HEK293 (cell line): ENCODE results near the gene PGPEP1.

Experiments
- CTCF ChIA-PET: fragments of 350-600 bp; formaldehyde crosslinking; extraction: SDS; loops from one replicate; lab custom pipeline; 2021; ENCODE audit warnings: antibody characterized with exemption; lab: Yijun Ruan, JAX
- POLR2A ChIA-PET: fragments of 300-600 bp; formaldehyde crosslinking; extraction: SDS; loops from one replicate; lab custom pipeline; 2020; ENCODE audit warnings: antibody characterized with exemption, inconsistent platforms; lab: Yijun Ruan, JAX
- H3K27ac ChIP-seq: fragments of 200-500 bp; sonication (Bioruptor generic); 2 replicates; pipeline ENCODE4 v1.5.1; 2014; ENCODE audit warnings: low read depth, low read length, control low read depth, inconsistent platforms; ENCODE audit errors: extremely low read depth
- H3K36me3 ChIP-seq, 2 experiments: fragments of 200-500 bp in 1 of 2; sonication (Bioruptor generic) in 1 of 2; 1 replicate in 1 of 2; 2 replicates in 1 of 2; pipeline ENCODE4 v1.5.1; 2014 to 2017; ENCODE audit warnings: inconsistent platforms in 2 of 2, low read length in 2 of 2; ENCODE audit not compliant: control insufficient read depth in 2 of 2, insufficient read depth in 1 of 2
- H3K4me1 ChIP-seq: fragments of 200-500 bp; sonication (Bioruptor generic); 2 replicates; pipeline ENCODE4 v1.5.1; 2014; ENCODE audit warnings: mild to moderate bottlenecking, low read length, inconsistent platforms; ENCODE audit not compliant: control insufficient read depth, insufficient read depth
- H3K4me3 ChIP-seq: 2 replicates; pipeline ENCODE4 v1.5.1; 2011; ENCODE audit warnings: low read depth, mild to moderate bottlenecking, control low read depth, low read length, moderate library complexity
- H3K9me3 ChIP-seq: fragments of 200-500 bp; sonication (Bioruptor generic); 2 replicates; pipeline ENCODE4 v1.5.1; 2014; ENCODE audit warnings: low read depth, low read length, inconsistent platforms; ENCODE audit not compliant: control insufficient read depth, insufficient read depth
- AEBP2 ChIP-seq: fragments of 450-650 bp; formaldehyde crosslinking; IDR thresholded peaks from 2 replicates; pipeline ENCODE4 v1.5.1; 2016; ENCODE audit warnings: missing biosample characterization, missing genetic modification characterization, borderline replicate concordance
- IKZF3 ChIP-seq: fragments of 450-650 bp; IDR thresholded peaks from 2 replicates; pipeline ENCODE4 v1.5.0; 2018; ENCODE audit warnings: missing biosample characterization, mild to moderate bottlenecking, missing genetic modification characterization, moderate library complexity
- PBX3 ChIP-seq: sonication (generic); formaldehyde crosslinking; IDR thresholded peaks from 2 replicates; pipeline ENCODE4 v1.8.1; 2022; ENCODE audit warnings: mild to moderate bottlenecking, moderate library complexity, missing genetic modification reagents
- SP2 ChIP-seq: fragments of 450-650 bp; formaldehyde crosslinking; IDR thresholded peaks from 2 replicates; pipeline ENCODE4 v1.5.1; 2016; ENCODE audit warnings: missing biosample characterization, missing genetic modification characterization
- ZBTB48 ChIP-seq: fragments of 450-650 bp; formaldehyde crosslinking; IDR thresholded peaks from 2 replicates; pipeline ENCODE4 v1.5.1; 2016; ENCODE audit warnings: missing biosample characterization, missing genetic modification characterization
- ZFP37 ChIP-seq: fragments of 450-650 bp; formaldehyde crosslinking; IDR thresholded peaks from 2 replicates; pipeline ENCODE4 v1.5.1; 2016; ENCODE audit warnings: missing biosample characterization, missing genetic modification characterization
- ZIC2 ChIP-seq: fragments of 450-650 bp; formaldehyde crosslinking; IDR thresholded peaks from 2 replicates; pipeline ENCODE4 v1.5.1; 2016; ENCODE audit warnings: missing biosample characterization, missing genetic modification characterization
- ZNF184 ChIP-seq: fragments of 450-650 bp; IDR thresholded peaks from 2 replicates; pipeline ENCODE4 v1.5.1; 2018; ENCODE audit warnings: missing biosample characterization, mild to moderate bottlenecking, missing genetic modification characterization
- ZNF2 ChIP-seq: fragments of 450-650 bp; formaldehyde crosslinking; IDR thresholded peaks from 2 replicates; pipeline ENCODE4 v1.5.1; 2016; ENCODE audit warnings: missing biosample characterization, missing genetic modification characterization
- TF ChIP-seq, protein P1 (sequence below): fragments of 450-650 bp; formaldehyde crosslinking; IDR thresholded peaks from 2 replicates; pipeline ENCODE4 v1.5.1; 2016; ENCODE audit warnings: missing biosample characterization, missing genetic modification characterization
- TF ChIP-seq, protein P2 (sequence below): IDR thresholded peaks from 2 replicates; pipeline ENCODE4 v1.6.1; 2011; ENCODE audit warnings: mild to moderate bottlenecking, low read depth, low read length, borderline replicate concordance
- TF ChIP-seq, protein P3 (sequence below): fragments of 450-650 bp; formaldehyde crosslinking; IDR thresholded peaks from 2 replicates; pipeline ENCODE4 v1.5.1; 2017; ENCODE audit warnings: missing biosample characterization, missing genetic modification characterization
- TF ChIP-seq, protein P4 (sequence below): fragments of 450-650 bp; formaldehyde crosslinking; IDR thresholded peaks from 2 replicates; pipeline ENCODE4 v1.5.1; 2016; ENCODE audit warnings: missing biosample characterization, missing genetic modification characterization
- TF ChIP-seq, protein P5 (sequence below): fragments of 450-650 bp; formaldehyde crosslinking; IDR thresholded peaks from 2 replicates; pipeline ENCODE4 v1.5.1; 2016; ENCODE audit warnings: missing biosample characterization, missing genetic modification characterization

PGPEP1 gene

GRCh38 chr19:18321734-18322102 lies 18.7 kb upstream of the PGPEP1 start:
- CTCF ChIA-PET, result interaction anchor here (0.6 to 7.6 kb wide), 12 partner anchors 9 to 89 kb away, joined by 3 to 114 read pairs (median 6); partner anchors contain the start of gene JUND
- Histone ChIP-seq H3K4me3 (peak overlapping the region; percentile 92), H3K27ac (peak overlapping the region; percentile 84), H3K4me1 (peaks cover 7% of the 10 kb centered on the region), H3K9me3 (no peaks in the 10 kb centered on the region), H3K36me3 (peaks cover 0 to 15% of the 10 kb centered on the region in 2 experiments; a peak in 1 of 3 replicates)
- POLR2A ChIA-PET, result interaction anchor here (0.6 to 3.7 kb wide), 5 partner anchors 17 to 59 kb away, joined by 3 to 118 read pairs (median 15); partner anchors contain the start of gene JUND
- TF ChIP-seq ZIC2 (tag by site-specific recombination) (peak; percentile 27; the same call in 1 of the 2 replicates), ZFP37 (no peak)

GRCh38 chr19:18322318-18322758 lies 18.1 kb upstream of the PGPEP1 start:
- peak overlapping the region; percentile 84 for H3K27ac ChIP-seq
- ChIA-PET CTCF (interaction anchor here (0.6 to 7.6 kb wide), 14 partner anchors 10 to 170 kb away, joined by 3 to 114 read pairs (median 6); partner anchors contain the start of genes JUND and PIK3R2), POLR2A (interaction anchor here (0.6 to 3.7 kb wide), 7 partner anchors 16 to 77 kb away, joined by 3 to 118 read pairs (median 5); partner anchors contain the start of gene JUND)
- H3K4me1 ChIP-seq, result peaks cover 7% of the 10 kb centered on the region
- peaks cover 0 to 15% of the 10 kb centered on the region in 2 experiments; a peak in 1 of 3 replicates for H3K36me3 ChIP-seq
- TF ChIP-seq, protein P1, sequence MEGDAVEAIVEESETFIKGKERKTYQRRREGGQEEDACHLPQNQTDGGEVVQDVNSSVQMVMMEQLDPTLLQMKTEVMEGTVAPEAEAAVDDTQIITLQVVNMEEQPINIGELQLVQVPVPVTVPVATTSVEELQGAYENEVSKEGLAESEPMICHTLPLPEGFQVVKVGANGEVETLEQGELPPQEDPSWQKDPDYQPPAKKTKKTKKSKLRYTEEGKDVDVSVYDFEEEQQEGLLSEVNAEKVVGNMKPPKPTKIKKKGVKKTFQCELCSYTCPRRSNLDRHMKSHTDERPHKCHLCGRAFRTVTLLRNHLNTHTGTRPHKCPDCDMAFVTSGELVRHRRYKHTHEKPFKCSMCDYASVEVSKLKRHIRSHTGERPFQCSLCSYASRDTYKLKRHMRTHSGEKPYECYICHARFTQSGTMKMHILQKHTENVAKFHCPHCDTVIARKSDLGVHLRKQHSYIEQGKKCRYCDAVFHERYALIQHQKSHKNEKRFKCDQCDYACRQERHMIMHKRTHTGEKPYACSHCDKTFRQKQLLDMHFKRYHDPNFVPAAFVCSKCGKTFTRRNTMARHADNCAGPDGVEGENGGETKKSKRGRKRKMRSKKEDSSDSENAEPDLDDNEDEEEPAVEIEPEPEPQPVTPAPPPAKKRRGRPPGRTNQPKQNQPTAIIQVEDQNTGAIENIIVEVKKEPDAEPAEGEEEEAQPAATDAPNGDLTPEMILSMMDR (tag by site-specific recombination), result peak; percentile 54; the same call in 1 of the 2 replicates
- no peak for TF ChIP-seq ZNF2 (tag by site-specific recombination)
- H3K9me3 ChIP-seq, result no peaks in the 10 kb centered on the region
- H3K4me3 ChIP-seq, result peak overlapping the region; percentile 92

- peak within 1 kb of the TSS; percentile 92 for H3K4me3 ChIP-seq
- H3K9me3 ChIP-seq, result no peaks in the 10 kb centered on the region
- CTCF ChIA-PET, result interaction anchor here (0.6 to 7.6 kb wide), 11 partner anchors 10 to 170 kb away, joined by 3 to 114 read pairs (median 5); partner anchors contain the start of genes JUND and PIK3R2
- H3K36me3 ChIP-seq, result peaks cover 0 to 15% of the 10 kb centered on the region in 2 experiments; a peak in 1 of 3 replicates
- POLR2A ChIA-PET, result interaction anchor here (0.7 to 3.7 kb wide), 6 partner anchors 16 to 77 kb away, joined by 3 to 118 read pairs (median 10); partner anchors contain the start of gene JUND
- H3K4me1 ChIP-seq, result peaks cover 7% of the 10 kb centered on the region
- peak within 1 kb of the TSS; percentile 84 for H3K27ac ChIP-seq
- TF ChIP-seq, protein P2, sequence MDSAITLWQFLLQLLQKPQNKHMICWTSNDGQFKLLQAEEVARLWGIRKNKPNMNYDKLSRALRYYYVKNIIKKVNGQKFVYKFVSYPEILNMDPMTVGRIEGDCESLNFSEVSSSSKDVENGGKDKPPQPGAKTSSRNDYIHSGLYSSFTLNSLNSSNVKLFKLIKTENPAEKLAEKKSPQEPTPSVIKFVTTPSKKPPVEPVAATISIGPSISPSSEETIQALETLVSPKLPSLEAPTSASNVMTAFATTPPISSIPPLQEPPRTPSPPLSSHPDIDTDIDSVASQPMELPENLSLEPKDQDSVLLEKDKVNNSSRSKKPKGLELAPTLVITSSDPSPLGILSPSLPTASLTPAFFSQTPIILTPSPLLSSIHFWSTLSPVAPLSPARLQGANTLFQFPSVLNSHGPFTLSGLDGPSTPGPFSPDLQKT, result peak; percentile 74; the same call in 1 of the 2 replicates
- TF ChIP-seq, protein P3, sequence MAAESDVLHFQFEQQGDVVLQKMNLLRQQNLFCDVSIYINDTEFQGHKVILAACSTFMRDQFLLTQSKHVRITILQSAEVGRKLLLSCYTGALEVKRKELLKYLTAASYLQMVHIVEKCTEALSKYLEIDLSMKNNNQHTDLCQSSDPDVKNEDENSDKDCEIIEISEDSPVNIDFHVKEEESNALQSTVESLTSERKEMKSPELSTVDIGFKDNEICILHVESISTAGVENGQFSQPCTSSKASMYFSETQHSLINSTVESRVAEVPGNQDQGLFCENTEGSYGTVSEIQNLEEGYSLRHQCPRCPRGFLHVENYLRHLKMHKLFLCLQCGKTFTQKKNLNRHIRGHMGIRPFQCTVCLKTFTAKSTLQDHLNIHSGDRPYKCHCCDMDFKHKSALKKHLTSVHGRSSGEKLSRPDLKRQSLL, result peak; percentile 31; the same call in 1 of the 2 replicates
- TF ChIP-seq ZBTB48 (tag by site-specific recombination) (peak; percentile 64; the same call in 1 of the 2 replicates), ZNF2 (tag by site-specific recombination) (peak; percentile 40; the same call in 1 of the 2 replicates), ZNF184 (tag by site-specific recombination) (0 out of 2 replicates have a peak, but pooled peaks have one; percentile 12), SP2 (peak; percentile 95), PBX3 (peak; percentile 96), IKZF3 (tag by site-specific recombination) (no peak), AEBP2 (tag by site-specific recombination) (no peak)
- TF ChIP-seq, protein P4, sequence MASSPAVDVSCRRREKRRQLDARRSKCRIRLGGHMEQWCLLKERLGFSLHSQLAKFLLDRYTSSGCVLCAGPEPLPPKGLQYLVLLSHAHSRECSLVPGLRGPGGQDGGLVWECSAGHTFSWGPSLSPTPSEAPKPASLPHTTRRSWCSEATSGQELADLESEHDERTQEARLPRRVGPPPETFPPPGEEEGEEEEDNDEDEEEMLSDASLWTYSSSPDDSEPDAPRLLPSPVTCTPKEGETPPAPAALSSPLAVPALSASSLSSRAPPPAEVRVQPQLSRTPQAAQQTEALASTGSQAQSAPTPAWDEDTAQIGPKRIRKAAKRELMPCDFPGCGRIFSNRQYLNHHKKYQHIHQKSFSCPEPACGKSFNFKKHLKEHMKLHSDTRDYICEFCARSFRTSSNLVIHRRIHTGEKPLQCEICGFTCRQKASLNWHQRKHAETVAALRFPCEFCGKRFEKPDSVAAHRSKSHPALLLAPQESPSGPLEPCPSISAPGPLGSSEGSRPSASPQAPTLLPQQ (tag by site-specific recombination), result 0 out of 2 replicates have a peak, but pooled peaks have one; percentile 1
- TF ChIP-seq, protein P5, sequence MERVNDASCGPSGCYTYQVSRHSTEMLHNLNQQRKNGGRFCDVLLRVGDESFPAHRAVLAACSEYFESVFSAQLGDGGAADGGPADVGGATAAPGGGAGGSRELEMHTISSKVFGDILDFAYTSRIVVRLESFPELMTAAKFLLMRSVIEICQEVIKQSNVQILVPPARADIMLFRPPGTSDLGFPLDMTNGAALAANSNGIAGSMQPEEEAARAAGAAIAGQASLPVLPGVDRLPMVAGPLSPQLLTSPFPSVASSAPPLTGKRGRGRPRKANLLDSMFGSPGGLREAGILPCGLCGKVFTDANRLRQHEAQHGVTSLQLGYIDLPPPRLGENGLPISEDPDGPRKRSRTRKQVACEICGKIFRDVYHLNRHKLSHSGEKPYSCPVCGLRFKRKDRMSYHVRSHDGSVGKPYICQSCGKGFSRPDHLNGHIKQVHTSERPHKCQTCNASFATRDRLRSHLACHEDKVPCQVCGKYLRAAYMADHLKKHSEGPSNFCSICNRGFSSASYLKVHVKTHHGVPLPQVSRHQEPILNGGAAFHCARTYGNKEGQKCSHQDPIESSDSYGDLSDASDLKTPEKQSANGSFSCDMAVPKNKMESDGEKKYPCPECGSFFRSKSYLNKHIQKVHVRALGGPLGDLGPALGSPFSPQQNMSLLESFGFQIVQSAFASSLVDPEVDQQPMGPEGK (tag by site-specific recombination), result 0 out of 2 replicates have a peak, but pooled peaks have one; percentile 28
Measured at GRCh38 chr19:18322759-18323460, 17.5 kb upstream of the PGPEP1 start, which contains the start of gene LSM4. Gene LSM4, minus strand, starts transcription at chr19:18323076. Its CDS starts 56 bp downstream, at chr19:18323020.
